GM12874 (cell line): ENCODE data around the gene PXN.

Experiments used
- TF ChIP-seq, protein P1 (sequence below): IDR thresholded peaks from 2 replicates; pipeline ENCODE4 v1.5.1; 2011; ENCODE audit warnings: low read depth, mild to moderate bottlenecking, control low read depth, low read length, moderate library complexity; ENCODE audit not compliant: insufficient read depth

PXN gene

DNA sequence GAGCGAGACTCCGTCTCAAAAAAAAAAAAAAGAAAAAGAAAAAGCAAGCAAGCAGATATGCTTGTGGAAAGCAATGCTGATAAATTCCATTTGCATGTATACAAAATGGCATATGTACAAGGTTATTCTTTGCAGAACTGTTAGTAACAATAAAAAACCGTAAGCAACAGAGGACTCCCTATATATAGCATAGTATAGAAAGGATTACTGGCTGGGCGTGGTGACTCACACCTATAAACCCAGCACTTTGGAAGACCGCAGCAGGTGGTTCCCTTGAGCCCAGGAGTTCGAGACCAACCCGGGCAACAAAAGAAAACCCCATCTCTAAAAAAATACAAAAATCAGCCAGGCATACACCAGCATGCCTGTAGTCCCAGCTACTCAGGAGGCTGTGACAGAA lies 84.6 kb downstream of the PXN start:
- TF ChIP-seq, protein P1, sequence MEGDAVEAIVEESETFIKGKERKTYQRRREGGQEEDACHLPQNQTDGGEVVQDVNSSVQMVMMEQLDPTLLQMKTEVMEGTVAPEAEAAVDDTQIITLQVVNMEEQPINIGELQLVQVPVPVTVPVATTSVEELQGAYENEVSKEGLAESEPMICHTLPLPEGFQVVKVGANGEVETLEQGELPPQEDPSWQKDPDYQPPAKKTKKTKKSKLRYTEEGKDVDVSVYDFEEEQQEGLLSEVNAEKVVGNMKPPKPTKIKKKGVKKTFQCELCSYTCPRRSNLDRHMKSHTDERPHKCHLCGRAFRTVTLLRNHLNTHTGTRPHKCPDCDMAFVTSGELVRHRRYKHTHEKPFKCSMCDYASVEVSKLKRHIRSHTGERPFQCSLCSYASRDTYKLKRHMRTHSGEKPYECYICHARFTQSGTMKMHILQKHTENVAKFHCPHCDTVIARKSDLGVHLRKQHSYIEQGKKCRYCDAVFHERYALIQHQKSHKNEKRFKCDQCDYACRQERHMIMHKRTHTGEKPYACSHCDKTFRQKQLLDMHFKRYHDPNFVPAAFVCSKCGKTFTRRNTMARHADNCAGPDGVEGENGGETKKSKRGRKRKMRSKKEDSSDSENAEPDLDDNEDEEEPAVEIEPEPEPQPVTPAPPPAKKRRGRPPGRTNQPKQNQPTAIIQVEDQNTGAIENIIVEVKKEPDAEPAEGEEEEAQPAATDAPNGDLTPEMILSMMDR, result no peak

DNA sequence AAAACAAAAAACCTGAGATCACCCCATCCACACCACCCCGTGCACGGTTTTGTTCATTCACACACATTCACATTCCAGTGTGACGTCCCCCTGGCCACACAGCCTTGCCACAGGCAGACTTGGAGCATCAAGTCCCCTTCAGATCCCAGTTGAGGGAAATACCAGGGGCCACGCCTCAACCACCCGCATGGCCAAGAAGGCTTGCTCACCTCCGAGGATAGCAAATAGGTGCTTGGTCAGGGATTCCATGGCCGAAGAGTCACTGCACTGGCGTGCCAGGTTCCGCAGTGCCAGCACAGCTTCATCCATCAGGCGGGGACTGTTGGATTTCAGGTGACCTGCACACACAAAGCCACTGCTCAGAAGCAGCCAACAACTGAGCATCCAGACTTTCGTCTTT lies 90.0 kb downstream of the PXN start:
- TF ChIP-seq, protein P1, result no peak

DNA sequence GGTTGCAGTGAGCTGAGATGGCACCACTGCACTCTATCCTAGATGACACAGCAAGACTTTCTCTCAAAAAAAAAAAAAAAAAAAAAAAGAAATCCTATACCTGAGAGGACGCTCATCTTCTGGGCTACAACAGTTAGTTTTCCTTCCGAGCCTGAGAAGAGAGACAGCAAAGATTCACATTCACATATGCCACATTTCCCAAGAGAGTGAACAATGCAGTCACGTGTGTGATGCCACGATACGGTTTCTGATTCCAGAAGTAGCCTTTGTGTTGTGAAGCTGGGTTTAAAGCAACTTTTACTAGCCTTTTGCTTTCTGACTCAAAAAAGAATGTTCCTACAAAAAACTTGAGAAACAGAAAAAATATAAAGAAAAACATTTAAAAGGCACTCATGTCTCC lies 90.5 kb downstream of the PXN start:
- TF ChIP-seq, protein P1, result no peak

DNA sequence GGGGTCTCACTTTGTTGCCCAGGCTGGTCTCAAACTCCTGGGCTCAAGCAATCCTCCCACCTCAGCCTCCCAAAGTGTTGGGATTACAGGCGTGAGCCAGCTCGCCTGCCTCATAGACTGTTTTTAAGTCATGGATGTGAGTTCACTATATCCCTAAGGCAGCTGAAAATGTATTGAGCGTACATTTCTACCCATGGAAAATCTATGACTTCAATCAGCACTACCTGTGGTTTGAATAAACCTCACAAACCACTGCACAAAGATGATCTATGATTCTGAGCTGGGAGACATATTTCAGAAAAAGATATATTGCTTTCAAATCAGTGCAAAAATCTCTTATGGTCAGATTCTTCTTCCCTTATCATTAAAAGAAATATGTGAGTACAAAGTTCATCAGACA lies 93.5 kb downstream of the PXN start:
- TF ChIP-seq, protein P1, result no peak

DNA sequence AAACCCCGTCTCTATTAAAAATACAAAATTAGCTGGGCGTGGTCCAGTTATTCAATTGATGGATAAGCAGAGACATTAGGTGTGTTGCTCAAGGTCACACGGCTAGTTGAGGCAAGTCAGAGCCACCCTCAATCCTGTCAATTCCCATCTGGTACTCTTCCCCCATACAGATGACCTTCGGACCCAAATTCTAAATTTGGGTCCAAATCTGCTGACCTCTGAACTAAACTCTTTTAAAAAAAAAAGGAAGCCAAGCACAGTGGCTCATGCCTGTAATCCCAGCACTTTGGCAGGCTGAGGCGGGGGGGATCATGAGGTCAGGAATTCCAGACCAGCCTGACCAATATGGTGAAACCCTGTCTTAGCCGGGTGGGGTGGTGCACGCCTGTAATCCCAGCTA lies 94.9 kb downstream of the PXN start:
- TF ChIP-seq, protein P1, result no peak

DNA sequence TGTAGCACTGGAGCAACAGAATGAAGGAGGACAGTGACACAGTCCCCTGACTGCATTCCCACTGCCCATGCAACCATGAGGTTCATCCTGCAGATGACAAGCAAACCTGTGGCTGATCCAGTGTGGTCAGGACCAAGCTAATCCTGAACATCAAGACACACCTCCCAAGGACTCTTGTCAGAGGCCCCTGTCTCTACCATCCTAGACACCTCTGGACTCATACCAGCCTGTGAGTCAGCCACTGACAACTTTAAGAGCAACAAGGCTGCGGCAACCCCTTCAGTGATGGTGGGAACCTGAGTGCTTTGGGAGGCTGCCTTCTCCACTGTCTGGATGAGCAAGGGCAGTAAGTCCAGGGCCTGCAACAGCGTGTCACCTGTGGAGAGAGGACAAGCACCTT lies 95.6 kb downstream of the PXN start:
- TF ChIP-seq, protein P1, result no peak

DNA sequence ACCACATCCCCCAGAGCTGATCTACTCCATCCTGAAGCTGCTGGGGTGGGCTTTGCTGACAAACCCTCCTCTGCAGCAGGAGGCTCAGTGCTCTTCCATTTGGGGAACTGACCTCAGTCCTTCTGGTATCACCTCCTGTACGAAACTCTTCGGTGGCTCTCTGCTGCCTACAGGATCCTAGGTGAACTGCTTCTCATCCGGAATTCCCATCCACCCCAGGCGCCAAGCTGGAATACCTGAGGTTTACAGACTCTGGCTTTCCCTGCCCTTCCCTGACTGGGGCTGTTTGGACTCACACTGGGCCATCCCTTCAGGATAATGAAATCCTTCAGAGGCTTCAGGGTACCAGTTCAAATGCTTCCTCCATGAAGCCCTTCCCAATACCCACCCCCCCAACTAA lies 97.2 kb downstream of the PXN start:
- TF ChIP-seq, protein P1, result no peak
